Activated CD8-positive, alpha-beta T cell treated with anti-CD3 and anti-CD28 coated beads, Interleukin-2, amount 10 ng/mL, durations not matched to agents 7 days and 5 days (primary cell): ENCODE data around the gene PRSS12. TPM values are rescaled to one million over a fixed set of nuclear protein-coding genes. Genes with fewer than 3 reads are reported as not detected.
"Not testable (repeated sequence)": the region's sequence is repeated elsewhere in the genome, so short reads cannot be mapped to it uniquely, and the experiment has no call there.

Experiments used
- ATAC-seq: fragments of 150-1000 bp; cut with Tn5 transposase; one replicate; pipeline ENCODE4 v1.10.0; 2021; ENCODE audit warnings: moderate library complexity
- CTCF ChIA-PET: fragments of 350-600 bp; sonication (Branson Sonifier 250); formaldehyde crosslinking; loops from one replicate; lab custom pipeline; 2021; ENCODE audit warnings: antibody characterized with exemption; lab: Charles Lee
- POLR2A ChIA-PET: fragments of 350-600 bp; sonication (Branson Sonifier 250); formaldehyde crosslinking; loops from one replicate; lab custom pipeline; 2021; ENCODE audit warnings: antibody characterized with exemption; lab: Charles Lee
- DNase-seq: peaks from one replicate; pipeline ENCODE4 v3.0.0-alpha.2; 2020
- H3K27ac Mint-ChIP-seq: one replicate; pipeline ENCODE4 v1.8.0; 2021; ENCODE audit warnings: mild to moderate bottlenecking, mixed read lengths
- H3K27me3 Mint-ChIP-seq: one replicate; pipeline ENCODE4 v1.8.0; 2021; ENCODE audit warnings: low read depth, mixed read lengths
- H3K36me3 Mint-ChIP-seq: one replicate; pipeline ENCODE4 v1.8.0; 2021; ENCODE audit warnings: low read depth, mixed read lengths
- H3K4me1 Mint-ChIP-seq: one replicate; pipeline ENCODE4 v1.8.0; 2021; ENCODE audit warnings: low read depth, mixed read lengths
- H3K4me3 Mint-ChIP-seq: one replicate; pipeline ENCODE4 v1.8.0; 2021; ENCODE audit warnings: mild to moderate bottlenecking, mixed read lengths
- H3K9me3 Mint-ChIP-seq: one replicate; pipeline ENCODE4 v1.8.0; 2022; ENCODE audit warnings: mixed read lengths; ENCODE audit not compliant: insufficient read depth
- total RNA-seq, 2 experiments: library from RNA; stranded (reverse); gene quantifications; one replicate each; pipeline ENCODE4 v1.2.3, GENCODE V29; 2021

Gene PRSS12, protein sequence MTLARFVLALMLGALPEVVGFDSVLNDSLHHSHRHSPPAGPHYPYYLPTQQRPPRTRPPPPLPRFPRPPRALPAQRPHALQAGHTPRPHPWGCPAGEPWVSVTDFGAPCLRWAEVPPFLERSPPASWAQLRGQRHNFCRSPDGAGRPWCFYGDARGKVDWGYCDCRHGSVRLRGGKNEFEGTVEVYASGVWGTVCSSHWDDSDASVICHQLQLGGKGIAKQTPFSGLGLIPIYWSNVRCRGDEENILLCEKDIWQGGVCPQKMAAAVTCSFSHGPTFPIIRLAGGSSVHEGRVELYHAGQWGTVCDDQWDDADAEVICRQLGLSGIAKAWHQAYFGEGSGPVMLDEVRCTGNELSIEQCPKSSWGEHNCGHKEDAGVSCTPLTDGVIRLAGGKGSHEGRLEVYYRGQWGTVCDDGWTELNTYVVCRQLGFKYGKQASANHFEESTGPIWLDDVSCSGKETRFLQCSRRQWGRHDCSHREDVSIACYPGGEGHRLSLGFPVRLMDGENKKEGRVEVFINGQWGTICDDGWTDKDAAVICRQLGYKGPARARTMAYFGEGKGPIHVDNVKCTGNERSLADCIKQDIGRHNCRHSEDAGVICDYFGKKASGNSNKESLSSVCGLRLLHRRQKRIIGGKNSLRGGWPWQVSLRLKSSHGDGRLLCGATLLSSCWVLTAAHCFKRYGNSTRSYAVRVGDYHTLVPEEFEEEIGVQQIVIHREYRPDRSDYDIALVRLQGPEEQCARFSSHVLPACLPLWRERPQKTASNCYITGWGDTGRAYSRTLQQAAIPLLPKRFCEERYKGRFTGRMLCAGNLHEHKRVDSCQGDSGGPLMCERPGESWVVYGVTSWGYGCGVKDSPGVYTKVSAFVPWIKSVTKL
- not detected for total RNA-seq

DNA sequence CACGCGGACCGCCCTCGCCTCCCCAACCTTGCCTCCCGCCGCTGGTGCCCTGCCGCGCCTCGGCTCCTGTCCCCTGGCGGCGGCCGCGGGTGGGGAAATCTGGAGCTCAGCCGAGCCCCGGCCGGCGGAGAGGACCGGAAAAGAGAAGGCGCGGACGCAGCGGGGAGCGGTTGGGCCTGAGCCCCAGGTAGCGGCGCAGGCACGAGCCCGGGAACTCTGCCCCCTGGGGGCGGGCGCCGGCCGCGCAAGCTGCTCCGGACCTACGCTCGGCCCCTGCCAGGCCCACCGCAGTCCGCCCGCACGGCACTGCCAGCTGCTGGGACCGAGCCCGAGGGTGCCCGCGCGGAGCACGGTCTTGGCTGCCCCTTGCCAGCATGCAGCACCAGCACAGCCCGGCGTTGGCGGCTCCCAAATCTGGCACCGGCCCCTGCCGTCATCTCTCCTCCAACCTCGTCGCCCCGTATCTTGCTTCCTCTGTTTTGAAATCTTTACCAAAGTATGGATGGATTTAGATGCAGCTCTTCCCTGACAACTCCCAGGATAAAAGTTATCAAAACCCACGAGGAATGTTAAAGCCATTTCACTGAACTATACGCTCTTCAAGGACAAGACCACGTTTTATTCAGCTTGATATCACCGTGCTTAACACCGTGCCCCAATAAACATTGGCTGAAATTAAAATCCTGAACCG, at the start of gene PRSS12:
TSS of gene PRSS12 (minus strand) at position 161 of the 691 bp plus-strand sequence. CDS start 283 bp downstream, outside the sequence.
- DNase-seq = peak; percentile 69
- CTCF ChIA-PET = interaction anchor here (0.6 to 3.0 kb wide), 10 partner anchors 9 to 363 kb away, joined by 3 to 15 read pairs (median 6); no protein-coding TSS in a partner anchor
- Mint-ChIP-seq H3K4me1 (peaks cover 10% of the 10 kb centered on the region), H3K4me3 (peak within 1 kb of the TSS; percentile 61), H3K36me3 (no peaks in the 10 kb centered on the region), H3K9me3 (no peaks in the 10 kb centered on the region), H3K27me3 (peaks cover 64% of the 10 kb centered on the region), H3K27ac (no peak within 1 kb of the TSS)
- ATAC-seq = peak; percentile 93
- POLR2A ChIA-PET = no interaction called here

DNA sequence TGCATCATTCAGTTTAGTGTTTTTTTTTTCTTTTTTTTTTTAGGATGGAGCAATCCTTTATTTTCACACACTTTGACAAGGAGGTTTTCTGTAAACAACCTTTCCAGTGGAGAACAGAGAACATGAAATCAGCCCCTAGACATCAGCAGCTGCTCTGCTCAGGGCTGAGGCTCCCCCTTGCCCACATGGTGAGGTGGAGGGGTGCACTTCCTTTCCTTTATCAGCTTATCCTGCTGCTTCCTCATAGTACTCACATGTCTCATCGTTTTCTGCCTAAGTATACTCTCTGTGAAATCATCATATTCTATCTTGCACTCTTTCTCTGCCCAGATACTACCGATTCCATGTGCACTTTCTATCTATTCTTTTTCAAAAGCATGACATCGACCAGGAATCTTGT, 47.6 kb upstream of the PRSS12 start:
- CTCF ChIA-PET = no interaction called here
- Mint-ChIP-seq H3K4me3 (no peak overlapping the region), H3K27me3 (peaks cover 17% of the 10 kb centered on the region)

DNA sequence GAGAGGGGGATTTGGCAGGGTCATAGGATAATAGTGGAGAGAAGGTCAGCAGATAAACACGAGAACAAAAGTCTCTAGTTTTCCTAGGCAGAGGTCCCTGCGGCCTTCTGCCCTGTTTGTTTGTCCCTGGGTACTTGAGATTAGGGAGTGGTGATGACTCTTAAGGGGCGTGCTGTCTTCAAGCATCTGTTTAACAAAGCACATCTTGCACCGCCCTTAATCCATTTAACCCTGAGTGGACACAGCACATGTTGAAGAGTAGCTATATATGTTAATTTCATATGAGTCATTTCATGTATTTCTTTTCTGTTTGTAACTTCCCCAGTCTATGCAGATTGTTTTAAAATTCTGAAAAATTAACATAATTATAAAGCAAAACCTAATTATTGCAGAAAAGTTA, 47.1 kb upstream of the PRSS12 start:
- peaks cover 13% of the 10 kb centered on the region for H3K27me3 Mint-ChIP-seq
- H3K4me3 Mint-ChIP-seq, H3K4me1 Mint-ChIP-seq, CTCF ChIA-PET, POLR2A ChIA-PET, H3K27ac Mint-ChIP-seq, H3K9me3 Mint-ChIP-seq, ATAC-seq, DNase-seq, H3K36me3 Mint-ChIP-seq: not testable (repeated sequence)

More for the DNA sequence above, 47.6 kb upstream of the PRSS12 start:
- H3K9me3 Mint-ChIP-seq = no peaks in the 10 kb centered on the region
- no peak overlapping the region for H3K27ac Mint-ChIP-seq
- H3K4me1 Mint-ChIP-seq = peaks cover 3% of the 10 kb centered on the region
- DNase-seq (no peak), ATAC-seq (no peak)
- POLR2A ChIA-PET = no interaction called here
- no peaks in the 10 kb centered on the region for H3K36me3 Mint-ChIP-seq

DNA sequence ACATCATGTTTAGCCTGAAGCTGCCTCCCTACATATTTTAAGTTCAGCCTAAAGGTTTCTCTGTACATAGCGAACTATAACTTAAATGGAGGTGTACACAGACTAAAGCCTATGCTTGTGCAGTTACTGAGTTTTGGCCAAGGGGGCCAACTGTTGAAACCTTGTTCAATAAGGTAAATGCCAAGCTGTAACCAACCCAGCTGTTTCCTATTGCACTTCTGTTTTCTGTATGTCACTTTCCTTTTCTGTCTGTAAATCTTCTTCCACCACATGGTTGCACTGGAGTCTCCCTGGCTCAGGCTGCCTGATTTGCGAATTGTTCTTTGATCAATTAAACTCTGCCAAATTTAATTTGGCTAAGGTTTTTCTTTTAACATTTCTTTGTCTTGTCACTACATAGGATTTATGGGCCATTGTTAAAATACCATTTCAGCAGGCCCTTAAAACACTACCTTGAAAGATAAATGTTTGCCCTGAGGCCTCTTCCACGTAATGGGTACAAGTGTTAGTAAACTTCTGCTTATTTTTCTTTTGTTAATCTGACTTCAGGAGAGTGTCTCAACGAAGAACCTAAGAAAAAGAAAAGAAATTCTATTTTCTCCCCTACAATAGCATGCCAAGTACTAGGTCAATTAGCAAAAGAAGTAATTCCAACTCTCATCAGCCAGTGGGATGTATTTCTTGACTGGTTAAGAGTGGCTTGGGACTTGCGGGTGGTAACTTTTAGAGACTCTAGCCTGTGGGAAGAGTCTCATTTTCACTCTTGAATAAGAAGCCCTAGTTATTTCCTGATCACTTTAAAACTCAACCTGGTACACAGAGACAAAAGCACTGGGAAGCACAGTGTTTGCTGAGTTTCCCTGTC, 45.7 kb upstream of the PRSS12 start:
- POLR2A ChIA-PET = no interaction called here
- CTCF ChIA-PET = interaction anchor here (1.4 kb wide), 1 partner anchor 25 kb away, joined by 4 read pairs; no protein-coding TSS in a partner anchor
- ATAC-seq = no peak
- Mint-ChIP-seq H3K36me3 (no peaks in the 10 kb centered on the region), H3K27ac (no peak overlapping the region), H3K4me1 (peaks cover 3% of the 10 kb centered on the region), H3K27me3 (peaks cover 11% of the 10 kb centered on the region), H3K4me3 (no peak overlapping the region), H3K9me3 (no peaks in the 10 kb centered on the region)
- no peak for DNase-seq

DNA sequence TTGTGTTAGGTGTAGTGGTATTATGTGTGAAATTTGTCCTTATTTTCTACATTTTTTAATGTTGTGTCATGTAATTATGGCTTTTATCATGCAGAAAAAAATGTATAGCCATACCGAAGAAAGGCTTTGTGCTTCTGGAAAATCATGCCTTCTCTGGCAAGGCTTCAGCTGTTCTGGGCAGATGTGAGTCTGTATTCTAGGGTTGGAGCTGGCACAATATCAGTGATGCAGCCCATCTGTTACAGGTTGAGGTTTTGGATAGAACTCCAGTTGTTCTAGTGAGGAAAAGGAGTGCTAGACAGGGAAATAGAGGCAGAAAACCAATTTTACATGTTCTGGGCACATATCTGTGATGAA, 44.8 kb upstream of the PRSS12 start:
- DNase-seq = no peak
- H3K9me3 Mint-ChIP-seq = no peaks in the 10 kb centered on the region
- peaks cover 11% of the 10 kb centered on the region for H3K27me3 Mint-ChIP-seq
- POLR2A ChIA-PET = no interaction called here
- CTCF ChIA-PET = no interaction called here
- ATAC-seq = no peak
- no peak overlapping the region for H3K27ac Mint-ChIP-seq
- H3K36me3 Mint-ChIP-seq = no peaks in the 10 kb centered on the region
- no peak overlapping the region for H3K4me3 Mint-ChIP-seq
- H3K4me1 Mint-ChIP-seq = peaks cover 3% of the 10 kb centered on the region

DNA sequence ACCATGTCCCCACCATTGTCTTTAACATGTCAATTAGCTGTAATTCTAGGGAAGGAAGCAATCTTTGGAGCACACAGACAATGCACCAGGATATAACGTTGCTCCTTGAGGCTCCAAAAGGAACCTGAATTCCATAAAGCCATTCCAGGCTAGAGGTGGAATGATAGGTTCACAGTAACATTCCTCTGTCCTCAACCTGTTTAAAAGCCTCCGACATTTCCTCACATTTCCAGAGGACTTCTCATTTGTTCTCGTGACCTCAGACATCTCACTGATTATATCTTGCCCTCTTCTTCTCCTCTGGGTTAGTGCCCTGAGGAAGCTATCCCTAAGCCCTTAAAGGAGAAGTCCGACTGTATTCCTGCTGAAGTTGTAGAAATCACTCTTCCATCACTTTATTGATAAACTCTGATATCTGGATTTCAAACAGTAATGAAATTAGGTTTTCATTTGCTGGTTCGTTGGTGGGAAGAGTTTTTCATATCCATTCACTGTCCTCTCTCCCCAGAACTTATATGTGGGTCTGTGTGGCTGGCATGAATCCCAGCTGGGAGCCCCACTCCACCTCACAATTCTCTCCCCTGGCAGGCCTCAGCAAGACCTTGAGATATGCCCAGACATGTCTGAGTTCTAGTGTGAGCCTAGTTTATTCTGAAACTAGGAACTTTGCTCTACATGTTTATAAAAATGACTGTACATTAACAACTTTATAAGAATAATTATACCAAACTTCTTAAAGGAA, 44.2 kb upstream of the PRSS12 start:
- CTCF ChIA-PET = no interaction called here
- peaks cover 8% of the 10 kb centered on the region for H3K27me3 Mint-ChIP-seq
- no peak overlapping the region for H3K4me3 Mint-ChIP-seq
- no peak overlapping the region for H3K27ac Mint-ChIP-seq
- no peak for ATAC-seq
- POLR2A ChIA-PET = no interaction called here
- DNase-seq = no peak
- H3K4me1 Mint-ChIP-seq = peaks cover 3% of the 10 kb centered on the region
- no peaks in the 10 kb centered on the region for H3K9me3 Mint-ChIP-seq
- H3K36me3 Mint-ChIP-seq = no peaks in the 10 kb centered on the region

DNA sequence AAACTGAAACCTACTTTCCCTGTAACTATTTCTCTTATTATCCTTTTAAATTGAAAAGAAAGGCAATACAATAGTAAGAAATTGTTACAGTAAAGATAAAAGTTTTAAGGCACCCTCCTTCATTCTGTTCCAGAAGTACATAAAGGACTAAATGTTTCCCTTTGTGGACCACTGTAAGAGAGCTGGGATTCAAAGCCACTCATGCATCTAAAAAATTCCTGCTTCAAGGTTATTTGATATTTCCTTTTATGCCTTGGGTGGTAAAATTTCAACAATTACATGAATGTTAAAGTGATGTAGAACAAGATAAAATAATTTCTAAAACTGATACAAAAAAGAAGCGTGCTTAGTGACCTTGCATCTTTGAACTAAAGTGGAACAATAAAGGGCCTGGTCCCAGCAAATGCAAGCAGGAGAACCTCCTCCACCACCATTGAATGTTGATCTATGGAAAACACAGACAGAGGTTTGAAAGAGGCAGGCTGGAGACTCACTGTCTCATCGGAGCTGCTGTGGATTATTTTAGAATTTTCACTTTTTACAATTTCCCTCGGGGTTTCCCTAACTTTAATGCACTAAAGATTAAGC, 42.3 kb upstream of the PRSS12 start:
- Mint-ChIP-seq H3K4me1 (peaks cover 3% of the 10 kb centered on the region), H3K36me3 (no peaks in the 10 kb centered on the region), H3K9me3 (no peaks in the 10 kb centered on the region), H3K27ac (no peak overlapping the region), H3K4me3 (no peak overlapping the region), H3K27me3 (no peaks in the 10 kb centered on the region)
- ATAC-seq (no peak), DNase-seq (no peak)
- CTCF ChIA-PET = no interaction called here
- POLR2A ChIA-PET = no interaction called here

DNA sequence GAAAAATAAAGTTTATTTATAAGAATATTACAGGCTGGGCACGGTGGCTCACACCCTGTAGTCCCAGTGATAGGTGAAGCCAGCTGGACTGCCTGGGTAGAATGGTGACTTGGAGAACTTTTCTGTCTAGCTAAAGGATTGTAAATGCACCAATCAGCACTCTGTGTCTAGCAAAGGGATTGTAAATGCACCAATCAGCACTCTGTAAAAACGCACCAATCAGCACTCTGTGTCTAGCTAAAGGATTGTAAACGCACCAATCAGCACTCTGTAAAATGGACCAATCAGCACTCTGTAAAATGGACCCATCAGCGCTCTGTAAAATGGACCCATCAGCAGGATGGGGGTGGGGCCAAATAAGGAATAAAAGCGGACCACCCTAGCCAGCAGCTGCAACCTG, 39.7 kb upstream of the PRSS12 start:
- H3K4me1 Mint-ChIP-seq, H3K27ac Mint-ChIP-seq, H3K36me3 Mint-ChIP-seq, H3K27me3 Mint-ChIP-seq, ATAC-seq, POLR2A ChIA-PET, DNase-seq, H3K9me3 Mint-ChIP-seq, H3K4me3 Mint-ChIP-seq, CTCF ChIA-PET: not testable (repeated sequence)

DNA sequence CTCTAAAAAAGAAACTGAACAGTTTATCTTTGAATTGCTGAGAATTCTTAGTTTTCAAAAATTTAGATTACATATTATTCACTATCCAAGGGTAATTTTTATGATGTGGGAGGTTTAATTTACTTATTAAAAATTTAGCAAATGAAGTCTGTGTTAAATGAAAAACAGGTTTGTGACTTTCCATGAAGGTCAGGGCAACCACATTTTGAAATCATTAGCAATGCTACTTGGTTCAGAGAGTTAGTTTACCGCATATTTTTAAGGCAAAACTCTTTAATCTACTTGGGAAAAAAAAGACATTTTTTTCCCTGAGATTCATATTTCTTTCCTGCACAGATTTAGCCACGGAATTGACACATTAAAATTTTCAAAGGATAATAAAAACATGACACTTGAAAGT, 37.3 kb upstream of the PRSS12 start:
- ATAC-seq (no peak), DNase-seq (no peak)
- H3K27ac Mint-ChIP-seq = no peak overlapping the region
- peaks cover 2% of the 10 kb centered on the region for H3K36me3 Mint-ChIP-seq
- H3K27me3 Mint-ChIP-seq = peaks cover 2% of the 10 kb centered on the region
- peaks cover 5% of the 10 kb centered on the region for H3K9me3 Mint-ChIP-seq
- ChIA-PET POLR2A (no interaction called here), CTCF (no interaction called here)
- H3K4me3 Mint-ChIP-seq = no peak overlapping the region
- H3K4me1 Mint-ChIP-seq = no peaks in the 10 kb centered on the region

DNA sequence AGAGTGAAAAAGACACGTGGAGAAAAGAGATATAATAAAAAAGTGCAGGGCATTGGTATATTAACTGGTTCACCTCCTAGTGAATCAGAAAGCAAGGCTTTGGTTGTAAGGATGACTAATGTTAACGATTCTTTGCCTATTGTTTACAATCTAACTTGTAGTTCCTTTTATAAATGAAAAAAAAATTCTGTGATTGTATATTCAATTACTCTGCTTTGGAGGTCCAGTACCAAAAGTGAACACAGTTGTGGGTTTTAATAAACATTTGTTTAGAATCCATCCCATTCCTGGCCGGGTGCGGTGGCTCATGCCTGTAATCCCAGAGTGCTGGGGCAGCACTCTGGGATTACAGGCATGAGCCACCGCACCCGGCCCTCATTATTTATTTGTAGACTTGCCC, 36.9 kb upstream of the PRSS12 start:
- no peak overlapping the region for H3K27ac Mint-ChIP-seq
- H3K27me3 Mint-ChIP-seq = peaks cover 2% of the 10 kb centered on the region
- peaks cover 2% of the 10 kb centered on the region for H3K36me3 Mint-ChIP-seq
- no peaks in the 10 kb centered on the region for H3K4me1 Mint-ChIP-seq
- no peak overlapping the region for H3K4me3 Mint-ChIP-seq
- peaks cover 5% of the 10 kb centered on the region for H3K9me3 Mint-ChIP-seq
- ChIA-PET POLR2A (no interaction called here), CTCF (no interaction called here)
- no peak for ATAC-seq
- no peak for DNase-seq
